A673 (cell line): ENCODE results near the gene ZNF765. TPM values are rescaled to one million over a fixed set of nuclear protein-coding genes. Genes with fewer than 3 reads are reported as not detected.
"Not testable (repeated sequence)": the region's sequence is repeated elsewhere in the genome, so short reads cannot be mapped to it uniquely, and the experiment has no call there.

Experiments
- BruUV-seq: library from RNA; stranded (reverse); fragments of 400-500 nt; replicated peaks from 2 replicates; lab custom pipeline; 2021; lab: Mats Ljungman, UMichigan
- CTCF ChIA-PET: fragments of 300-600 bp; sonication (Branson Sonifier 250); formaldehyde crosslinking; loops from one replicate; lab custom pipeline; 2022; ENCODE audit warnings: antibody characterized with exemption; lab: Charles Lee
- POLR2A ChIA-PET: fragments of 300-600 bp; sonication (Branson Sonifier 250); formaldehyde crosslinking; loops from one replicate; lab custom pipeline; 2022; ENCODE audit warnings: antibody characterized with exemption; ENCODE audit not compliant: low non-redundant PET; lab: Charles Lee
- DNase-seq: peaks from one replicate; pipeline ENCODE4 v3.0.0-alpha.2; 2015; ENCODE audit warnings: low spot score
- H3K27ac ChIP-seq: fragments of 200-600 bp; sonication (generic); 2 replicates; pipeline ENCODE4 v1.5.1; 2016; ENCODE audit warnings: mixed run types, low read depth, mild to moderate bottlenecking, mixed read lengths, antibody characterized with exemption, low read length; ENCODE audit not compliant: poor library complexity, severe bottlenecking
- H3K27me3 ChIP-seq: fragments of 200-600 bp; sonication (generic); replicated peaks from 2 replicates; pipeline ENCODE4 v1.6.1; 2017; ENCODE audit warnings: mixed run types, low read depth, mild to moderate bottlenecking, mixed read lengths, antibody characterized with exemption, low read length; ENCODE audit not compliant: insufficient read depth, poor library complexity
- H3K36me3 ChIP-seq: fragments of 200-600 bp; sonication (generic); 2 replicates; pipeline ENCODE4 v1.6.1; 2016; ENCODE audit warnings: mixed run types, mild to moderate bottlenecking, mixed read lengths, antibody characterized with exemption, low read length; ENCODE audit not compliant: insufficient read depth, poor library complexity, severe bottlenecking
- H3K4me1 ChIP-seq: fragments of 200-600 bp; sonication (generic); 2 replicates; pipeline ENCODE4 v1.6.1; 2017; ENCODE audit warnings: mixed run types, mild to moderate bottlenecking, mixed read lengths, antibody characterized with exemption, low read length; ENCODE audit not compliant: insufficient read depth, poor library complexity, severe bottlenecking
- H3K4me3 ChIP-seq: fragments of 200-600 bp; sonication (generic); 2 replicates; pipeline ENCODE4 v1.5.1; 2016; ENCODE audit warnings: low read depth, mixed run types, mild to moderate bottlenecking, mixed read lengths, low read length; ENCODE audit not compliant: poor library complexity, severe bottlenecking
- H3K9me3 ChIP-seq: fragments of 200-600 bp; sonication (generic); 2 replicates; pipeline ENCODE4 v1.6.1; 2016; ENCODE audit warnings: mixed run types, low read depth, mild to moderate bottlenecking, mixed read lengths, antibody characterized with exemption, low read length; ENCODE audit not compliant: poor library complexity, severe bottlenecking
- CTCF ChIP-seq: fragments of 300-800, 200-600 bp; sonication (generic); conservative IDR thresholded peaks from 2 replicates; pipeline ENCODE4 v1.5.1; 2017; ENCODE audit warnings: low read depth, mild to moderate bottlenecking, antibody characterized with exemption, low read length, moderate library complexity, mixed read lengths
- EZH2 ChIP-seq: fragments of 200-600 bp; sonication (generic); IDR thresholded peaks from 2 replicates; pipeline ENCODE4 v1.6.1; 2017; ENCODE audit warnings: borderline replicate concordance, low read depth, mild to moderate bottlenecking, mixed read lengths, antibody characterized with exemption, low read length; ENCODE audit not compliant: poor library complexity, severe bottlenecking
- intact Hi-C: fragments of 100-400 bp; cut with micrococcal nuclease; formaldehyde crosslinking; loops from one replicate; pipeline ENCODE4 v1.10.0; 2022; ENCODE audit not compliant: unreplicated experiment
- total RNA-seq: library from RNA; stranded (reverse); gene quantifications from 2 replicates; pipeline ENCODE4 v1.2.3, GENCODE V29; 2021

Gene ZNF765
- total RNA-seq, 1 experiment from 2014 or later, result 10.4 TPM

DNA sequence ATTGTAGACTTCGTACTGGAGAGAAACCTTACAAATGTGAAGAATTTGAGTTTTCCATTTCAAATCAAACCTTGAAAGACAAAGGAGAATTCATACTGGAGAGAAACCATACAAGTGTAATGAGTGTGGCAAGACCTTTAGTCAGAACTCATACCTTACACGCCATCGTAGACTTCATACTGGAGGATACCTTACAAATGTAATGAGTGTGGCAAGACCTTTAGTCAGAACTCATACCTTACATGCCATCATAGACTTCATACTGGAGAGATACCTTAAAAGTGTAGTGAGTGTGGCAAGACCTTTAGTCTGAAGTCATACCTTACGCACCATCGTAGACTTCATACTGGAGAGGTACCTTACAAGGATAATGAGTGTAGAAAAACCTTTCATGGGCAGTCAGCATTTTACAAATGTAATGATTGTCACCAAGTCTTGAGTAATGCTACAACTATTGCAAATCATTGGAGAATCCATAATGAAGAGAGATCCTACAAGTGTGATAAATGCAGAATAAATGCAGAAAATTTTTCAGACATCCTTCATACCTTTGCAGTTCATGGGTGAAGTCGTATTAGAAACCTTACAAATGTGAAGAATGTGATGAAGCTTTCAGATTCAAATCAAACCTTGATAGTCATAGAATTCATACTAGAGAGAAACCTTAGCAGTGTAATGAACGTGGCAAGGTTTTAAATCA, 14.7 kb downstream of the ZNF765 start:
- no TSS peak for BruUV-seq
- no peaks in the 10 kb centered on the region for H3K27me3 ChIP-seq
- DNase-seq, result no peak
- H3K9me3 ChIP-seq, result peaks cover 49% of the 10 kb centered on the region
- ChIA-PET CTCF (no interaction called here), POLR2A (no interaction called here)
- no peaks in the 10 kb centered on the region for H3K4me1 ChIP-seq
- H3K27ac ChIP-seq, result no peak overlapping the region
- peaks cover 26% of the 10 kb centered on the region for H3K36me3 ChIP-seq
- no peak overlapping the region for H3K4me3 ChIP-seq
- intact Hi-C loops, result no loop called here
- no peak for TF ChIP-seq EZH2
- no peak for TF ChIP-seq CTCF

DNA sequence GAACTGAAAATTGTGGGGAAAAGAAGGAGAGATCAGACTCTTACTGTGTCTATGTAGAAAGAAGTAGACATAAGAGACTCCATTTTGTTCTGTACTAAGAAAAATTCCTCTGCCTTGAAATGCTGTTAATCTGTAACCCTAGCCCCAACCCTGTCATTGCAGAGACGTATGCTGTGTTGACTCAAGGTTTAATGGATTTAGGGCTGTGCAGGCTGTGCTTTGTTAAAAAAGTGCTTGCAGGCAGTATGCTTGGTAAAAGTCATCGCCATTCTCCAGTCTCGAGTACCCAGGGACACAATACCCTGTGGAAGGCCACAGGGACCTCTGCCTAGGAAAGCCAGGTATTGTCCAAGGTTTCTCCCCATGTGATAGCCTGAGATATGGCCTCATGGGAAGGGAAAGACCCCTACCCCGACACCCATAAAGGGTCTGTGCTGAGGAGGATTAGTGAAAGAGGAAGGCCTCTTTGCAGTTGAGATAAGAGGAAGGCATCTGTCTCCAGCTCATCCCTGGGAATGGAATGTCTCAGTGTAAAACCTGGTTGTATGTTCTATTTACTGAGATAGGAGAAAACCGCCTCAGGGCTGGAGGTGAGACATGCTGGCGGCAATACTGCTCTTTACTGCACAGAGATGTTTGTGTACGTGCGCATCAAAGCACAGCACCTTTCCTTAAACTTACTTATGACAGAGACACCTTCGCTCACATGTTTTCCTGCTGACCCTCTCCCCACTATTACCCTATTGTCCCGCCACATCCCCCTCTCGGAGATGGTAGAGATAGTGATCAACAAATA, 25.8 kb downstream of the ZNF765 start:
- DNase-seq, POLR2A ChIA-PET, H3K36me3 ChIP-seq, CTCF ChIA-PET, H3K27me3 ChIP-seq, H3K4me1 ChIP-seq, H3K27ac ChIP-seq, H3K4me3 ChIP-seq, H3K9me3 ChIP-seq, BruUV-seq, intact Hi-C loops: not testable (repeated sequence)

DNA sequence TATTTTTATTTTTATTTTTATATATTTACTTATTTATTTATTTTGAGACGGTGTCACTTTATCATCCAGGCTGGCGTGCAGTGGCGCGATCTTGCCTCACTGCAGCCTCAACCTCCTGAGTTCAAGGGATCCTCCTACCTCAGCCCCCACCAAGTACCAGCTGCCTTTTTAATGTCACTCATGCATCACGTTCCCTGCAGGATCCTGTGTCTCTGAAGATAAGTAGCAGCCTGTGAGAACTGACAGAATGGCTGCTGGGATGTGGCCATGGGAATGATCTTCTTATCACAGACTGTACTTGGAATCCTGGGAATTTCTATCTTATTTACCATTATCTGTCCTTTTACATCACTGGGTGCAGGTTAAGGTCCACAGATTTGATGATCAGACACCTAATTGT, 27.6 kb downstream of the ZNF765 start:
- Histone ChIP-seq H3K4me1 (no peaks in the 10 kb centered on the region), H3K27ac (no peak overlapping the region), H3K4me3 (no peak overlapping the region), H3K27me3 (no peaks in the 10 kb centered on the region), H3K36me3 (no peaks in the 10 kb centered on the region), H3K9me3 (no peaks in the 10 kb centered on the region)
- no peak for DNase-seq
- TF ChIP-seq EZH2 (no peak), CTCF (no peak)
- POLR2A ChIA-PET, result no interaction called here
- CTCF ChIA-PET, result no interaction called here
- BruUV-seq, result no TSS peak
- intact Hi-C loops, result no loop called here

DNA sequence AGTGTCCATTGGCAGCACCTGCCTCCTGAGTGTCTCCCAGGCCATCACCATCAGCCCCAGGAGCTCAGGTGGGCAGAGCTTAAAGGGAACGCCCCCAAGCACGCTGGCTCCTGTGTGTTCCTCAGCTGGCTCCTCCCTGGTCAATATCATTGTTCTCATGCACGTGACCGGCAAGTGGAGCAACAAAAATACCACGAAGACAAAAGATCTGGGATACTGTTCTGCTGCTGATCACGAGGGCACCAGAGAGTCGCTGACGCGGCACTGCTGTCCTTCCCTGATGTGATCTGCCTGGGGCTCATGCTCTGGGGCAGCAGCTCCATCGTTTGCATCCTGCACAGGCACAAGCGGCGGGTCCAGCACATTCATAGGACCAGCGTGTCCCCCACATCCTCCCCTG, 28.1 kb downstream of the ZNF765 start:
- H3K9me3 ChIP-seq, intact Hi-C loops, H3K27ac ChIP-seq, DNase-seq, H3K27me3 ChIP-seq, POLR2A ChIA-PET, CTCF ChIA-PET, H3K4me3 ChIP-seq, H3K36me3 ChIP-seq, BruUV-seq, H3K4me1 ChIP-seq: not testable (repeated sequence)
